ENCODE data around the gene PTPN2.
"Not testable (repeated sequence)": the region's sequence is repeated elsewhere in the genome, so short reads cannot be mapped to it uniquely, and the experiment has no call there.

Gene PTPN2

GRCh38 chr18:12825230-12825629 lies 58.8 kb downstream of the PTPN2 start:
- no peak for DNase-seq (ENCODE audit: low spot score)

GRCh38 chr18:12823892-12824291 lies 60.1 kb downstream of the PTPN2 start:
- no peak for DNase-seq (ENCODE audit: low spot score)

GRCh38 chr18:12821408-12821807 lies 62.6 kb downstream of the PTPN2 start:
- no peak for DNase-seq (ENCODE audit: low spot score)

- DNase-seq (ENCODE audit: low spot score), result peak; percentile 49
Measured at GRCh38 chr18:12820506-12820905, 63.5 kb downstream of the PTPN2 start.

- DNase-seq (ENCODE audit: low spot score), result no peak
Measured at GRCh38 chr18:12819841-12820240, 64.2 kb downstream of the PTPN2 start.

- DNase-seq (ENCODE audit: low spot score), result no peak
Measured at GRCh38 chr18:12819322-12819721, 64.7 kb downstream of the PTPN2 start.

- no peak for DNase-seq (ENCODE audit: low spot score)
Measured at GRCh38 chr18:12818243-12818642, 65.8 kb downstream of the PTPN2 start.

GRCh38 chr18:12816451-12816850 lies 67.6 kb downstream of the PTPN2 start:
- DNase-seq (ENCODE audit: low spot score), result no peak

- DNase-seq (ENCODE audit: low spot score), result no peak
Measured at GRCh38 chr18:12811191-12811950, 72.7 kb downstream of the PTPN2 start.

- DNase-seq (ENCODE audit: low spot score), result no peak
Measured at GRCh38 chr18:12803069-12803936, 80.7 kb downstream of the PTPN2 start.

GRCh38 chr18:12802538-12802937 lies 81.5 kb downstream of the PTPN2 start:
- DNase-seq (ENCODE audit: low spot score), result no peak

- DNase-seq (ENCODE audit: low spot score), result no peak
Measured at GRCh38 chr18:12796448-12796847, 87.6 kb downstream of the PTPN2 start.

- DNase-seq (ENCODE audit: low spot score), result no peak
Measured at GRCh38 chr18:12791610-12792009, 92.4 kb downstream of the PTPN2 start.

- no peak for DNase-seq (ENCODE audit: low spot score)
Measured at GRCh38 chr18:12786669-12787068, 97.4 kb downstream of the PTPN2 start.

- DNase-seq (ENCODE audit: low spot score), result no peak
Measured at GRCh38 chr18:12783524-12783923, 100.5 kb downstream of the PTPN2 start.

- DNase-seq (ENCODE audit: low spot score), result no peak
Measured at GRCh38 chr18:12782521-12782920, 101.5 kb downstream of the PTPN2 start.

- DNase-seq (ENCODE audit: low spot score), result no peak
Measured at GRCh38 chr18:12779456-12779855, 104.6 kb downstream of the PTPN2 start.

GRCh38 chr18:12779043-12779442 lies 105.0 kb downstream of the PTPN2 start:
- DNase-seq (ENCODE audit: low spot score), result no peak

- no peak for DNase-seq (ENCODE audit: low spot score)
Measured at GRCh38 chr18:12777500-12777944, 106.5 kb downstream of the PTPN2 start.

- no peak for DNase-seq (ENCODE audit: low spot score)
Measured at GRCh38 chr18:12776821-12777471, 107.1 kb downstream of the PTPN2 start.

- not testable (repeated sequence) for DNase-seq (ENCODE audit: low spot score)
Measured at GRCh38 chr18:12776415-12776814, 107.6 kb downstream of the PTPN2 start.

GRCh38 chr18:12774982-12775381 lies 109.1 kb downstream of the PTPN2 start:
- DNase-seq (ENCODE audit: low spot score), result no peak

GRCh38 chr18:12773369-12773768 lies 110.7 kb downstream of the PTPN2 start:
- DNase-seq (ENCODE audit: low spot score), result no peak
